Lower leg skin (tissue), 4 donors: ENCODE measurements around the gene MYL5. TPM values are rescaled to one million over a fixed set of nuclear protein-coding genes. Genes with fewer than 3 reads are reported as not detected.

Experiments used
- DNase-seq, 2 donors: peaks; one replicate each; pipeline ENCODE4 v3.0.0-alpha.2; 2019; ENCODE audit warnings: low spot score in 2 of 2
- H3K4me3 ChIP-seq: fragments of 200-600 bp; sonication (generic); 2 replicates; pipeline ENCODE4 v1.5.1; 2017; ENCODE audit warnings: mild to moderate bottlenecking, low read depth; ENCODE audit not compliant: poor library complexity, severe bottlenecking
- CTCF ChIP-seq, 3 donors: fragments of 450-650 bp; IDR thresholded peaks; one replicate each; pipeline ENCODE4 v1.5.1; 2016; ENCODE audit warnings: antibody characterized with exemption in 3 of 3, mild to moderate bottlenecking in 3 of 3, moderate library complexity in 2 of 3
- POLR2A ChIP-seq, 2 donors: fragments of 450-650 bp; IDR thresholded peaks; one replicate each; pipeline ENCODE4 v1.6.1; 2016 to 2017; ENCODE audit warnings: antibody characterized with exemption in 2 of 2, mild to moderate bottlenecking in 1 of 2, moderate library complexity in 1 of 2
- WGBS, 2 donors: methylation state at CpG; one replicate each; pipeline ENCODE4 v1.1.5; 2018; 5-methylcytosine and 5-hydroxymethylcytosine counted together
- intact Hi-C: fragments of 100-400 bp; cut with DNase I; formaldehyde crosslinking; loops from one replicate; pipeline ENCODE4 v1.15.0; 2023; ENCODE audit warnings: low total_unique reads
- total RNA-seq, 4 donors: library from RNA; depleted of rRNA; stranded (reverse); fragments of >200 nt; gene quantifications; one replicate each; pipeline ENCODE4 v1.1.0, GENCODE V29; 2016

MYL5 gene
- total RNA-seq, 4 donors from 2014 or later: 7.2 to 31.4 (median 7.7) TPM

- intact Hi-C loops: no loop called here
- no peak for TF ChIP-seq CTCF (IDR thresholded peaks at IDR 0.05)
- no peak for TF ChIP-seq POLR2A (IDR thresholded peaks at IDR 0.05)
Measured at GRCh38 chr4:675036-675882, 917 bp downstream of the MYL5 start.

GRCh38 chr4:675980-676870 is 1.9 kb downstream of the MYL5 start:
- no peak for DNase-seq
- no peak overlapping the region for H3K4me3 ChIP-seq
- TF ChIP-seq POLR2A (IDR thresholded peaks at IDR 0.05) (no peak), CTCF (IDR thresholded peaks at IDR 0.05) (no peak)
- WGBS, 2 donors: 58 to 70% methylated on average over 14 to 16 of the region's 19 CpGs
- intact Hi-C loops: no loop called here

More at GRCh38 chr4:675036-675882, 917 bp downstream of the MYL5 start:
- H3K4me3 ChIP-seq: peak overlapping the region; percentile 65
- DNase-seq: peak in 1 of 2 donors; percentile 88
- 64 to 80% methylated on average over 12 to 22 of the region's 26 CpGs for WGBS, 2 donors

- TF ChIP-seq CTCF (IDR thresholded peaks at IDR 0.05): no peak
- TF ChIP-seq POLR2A (IDR thresholded peaks at IDR 0.05): no peak
- no peak overlapping the region for H3K4me3 ChIP-seq
- DNase-seq: no peak
- intact Hi-C loops: no loop called here
- 83 to 84% methylated on average over 6 of the region's 8 CpGs for WGBS, 2 donors
Measured at GRCh38 chr4:676871-677235, 2.5 kb downstream of the MYL5 start.

GRCh38 chr4:677431-678293 is 3.3 kb downstream of the MYL5 start:
- WGBS, 2 donors: 47 to 50% methylated on average over 22 of the region's 26 CpGs
- TF ChIP-seq CTCF (IDR thresholded peaks at IDR 0.05) (no peak), POLR2A (IDR thresholded peaks at IDR 0.05) (no peak)
- intact Hi-C loops: no loop called here
- no peak for DNase-seq
- no peak overlapping the region for H3K4me3 ChIP-seq

- TF ChIP-seq CTCF (IDR thresholded peaks at IDR 0.05) (no peak), POLR2A (IDR thresholded peaks at IDR 0.05) (no peak)
- intact Hi-C loops: no loop called here
- DNase-seq: no peak
- no peak overlapping the region for H3K4me3 ChIP-seq
- WGBS, 2 donors: 60 to 85% methylated on average over 4 to 12 of the region's 14 CpGs
Measured at GRCh38 chr4:678331-679103, 4.2 kb downstream of the MYL5 start.
